ENCODE data around the gene NRXN3.

The NRXN3 gene

DNA sequence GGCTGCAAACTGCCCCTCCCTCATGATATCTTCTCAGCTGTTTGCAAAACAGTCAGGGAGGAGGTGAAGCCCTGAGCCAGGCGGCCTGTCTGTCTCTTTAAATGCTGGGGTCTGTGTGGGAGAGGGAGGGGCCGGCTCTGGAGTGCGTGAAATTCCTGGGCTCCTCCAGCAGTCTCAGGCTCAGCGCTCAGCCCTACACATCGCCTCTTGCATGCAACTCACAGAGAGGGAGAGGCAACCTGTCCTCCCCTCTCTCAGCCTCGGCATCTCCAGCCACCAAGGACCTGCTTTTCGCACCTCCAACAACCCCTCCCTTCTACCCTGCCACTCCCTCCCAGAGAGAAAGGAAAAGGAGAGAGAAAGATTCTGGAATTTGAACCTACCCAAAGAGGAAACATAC, at the start of gene NRXN3:
NRXN3 (plus strand) TSS at position 171 of the 400 bp plus-strand sequence. CDS start 72,721 bp downstream, outside the sequence.
- DNase-seq: no peak

DNA sequence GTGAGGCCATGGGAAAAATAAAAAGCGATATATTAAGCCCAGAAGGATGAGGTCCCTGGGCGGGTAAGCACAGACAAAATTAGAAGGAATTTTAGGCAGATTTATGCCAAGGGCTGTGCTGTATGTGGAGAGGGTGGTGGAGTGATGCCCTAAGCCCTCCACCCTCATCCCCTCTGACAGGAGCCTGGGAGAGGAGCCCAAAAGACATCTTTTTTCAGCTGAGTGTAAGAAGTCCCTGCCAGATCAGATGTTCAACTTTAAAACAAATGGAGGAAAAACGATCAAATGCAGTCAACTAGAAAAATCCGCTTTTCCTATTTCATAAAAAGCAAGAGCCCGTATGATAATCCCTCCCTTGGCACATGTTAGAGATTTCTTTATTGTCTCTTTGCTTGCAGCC, 47.7 kb upstream of the NRXN3 start:
- no peak for DNase-seq

DNA sequence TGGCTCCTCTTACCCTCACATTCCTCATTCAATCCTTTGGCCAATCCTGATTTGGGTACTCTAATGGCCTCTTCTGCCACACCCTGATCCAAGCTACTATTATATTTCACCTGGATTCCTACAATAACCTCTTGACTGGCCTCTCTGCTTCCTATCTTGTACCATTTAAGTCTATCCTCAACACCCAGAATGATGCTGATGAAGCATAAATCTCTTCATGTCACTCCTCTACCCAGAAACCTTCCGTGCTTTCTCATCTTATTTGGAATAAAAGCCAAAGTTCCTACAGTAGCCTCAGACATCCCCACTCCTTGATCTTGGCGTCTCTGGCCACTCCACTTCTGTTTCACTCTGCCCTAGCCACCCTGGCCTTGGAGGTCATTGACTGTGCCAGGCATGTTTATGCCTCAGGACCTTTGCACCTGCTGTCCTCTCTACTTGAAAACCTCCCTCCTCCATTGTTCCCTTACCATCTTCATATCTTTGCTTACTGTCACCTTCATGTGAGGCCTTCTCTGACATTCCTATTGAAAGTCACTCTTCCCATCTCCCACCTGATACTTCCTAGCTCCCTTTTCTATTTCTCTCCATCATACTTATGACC, 46.4 kb upstream of the NRXN3 start:
- no peak for DNase-seq

- DNase-seq: no peak
Observed at GRCh38 chr14:78127961-78128360, 42.2 kb upstream of the NRXN3 start.

DNA sequence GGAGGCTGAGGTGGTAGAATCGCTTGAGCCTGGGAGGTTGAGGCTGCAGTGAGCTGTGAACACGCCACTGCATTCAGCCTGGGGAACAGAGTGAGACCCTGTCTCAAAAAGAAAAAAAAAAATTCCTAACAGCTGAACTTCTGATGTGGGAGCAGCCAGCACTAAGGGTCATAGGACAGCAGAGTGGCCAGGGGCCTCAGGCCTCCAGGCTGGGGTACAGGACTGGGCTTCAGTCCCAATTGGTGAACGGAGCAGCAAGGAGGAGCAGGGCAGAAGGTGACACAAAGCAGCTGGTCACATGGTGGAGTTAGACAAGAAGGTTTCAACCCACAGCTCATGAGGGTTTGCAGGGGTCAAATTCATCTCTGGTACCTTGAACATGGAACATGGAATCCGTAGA, 40.8 kb upstream of the NRXN3 start:
- DNase-seq: no peak

DNA sequence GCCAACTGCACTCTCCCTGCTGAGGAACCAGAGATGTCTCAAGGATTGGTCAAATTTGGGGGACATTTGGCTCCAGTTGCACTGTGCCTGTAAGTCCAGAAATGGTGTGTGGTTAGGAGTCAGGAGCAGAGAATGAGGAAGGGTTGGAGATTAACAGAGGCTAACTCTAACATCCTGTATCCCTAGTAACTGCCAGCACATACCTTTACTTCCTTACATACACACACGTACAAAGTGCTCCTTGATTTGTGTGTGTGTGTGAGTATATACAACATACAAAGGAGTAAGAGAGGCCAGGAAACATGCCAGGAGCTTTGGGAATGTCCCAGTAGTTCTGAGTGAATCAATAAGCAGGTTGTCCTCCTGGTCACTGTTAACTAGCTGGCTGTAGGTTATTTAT, 39.8 kb upstream of the NRXN3 start:
- no peak for DNase-seq

GRCh38 chr14:78131201-78131600, 39.0 kb upstream of the NRXN3 start:
- DNase-seq: no peak

GRCh38 chr14:78131616-78132015, 38.6 kb upstream of the NRXN3 start:
- DNase-seq: no peak

DNA sequence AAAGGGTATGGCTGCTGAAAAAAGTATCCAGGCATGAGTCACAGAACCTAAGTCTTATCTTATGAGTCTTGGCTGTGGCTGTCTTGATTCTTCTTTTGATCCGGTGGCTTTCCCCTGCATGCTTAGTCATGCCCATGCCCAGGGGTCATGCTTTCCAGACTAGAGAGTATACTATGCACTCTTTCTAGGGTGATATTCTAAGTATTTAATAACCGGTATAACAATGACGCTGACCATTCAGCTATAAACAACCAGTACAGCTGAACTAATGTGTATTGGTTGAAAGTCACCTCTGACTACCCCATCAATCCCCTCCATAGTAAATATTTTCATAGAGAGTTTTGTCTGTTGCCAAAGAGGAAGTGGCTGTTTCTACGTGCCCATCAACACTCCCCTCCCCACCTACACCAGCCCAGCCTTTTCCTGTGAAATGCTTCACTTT, 34.7 kb upstream of the NRXN3 start:
- DNase-seq: no peak

DNA sequence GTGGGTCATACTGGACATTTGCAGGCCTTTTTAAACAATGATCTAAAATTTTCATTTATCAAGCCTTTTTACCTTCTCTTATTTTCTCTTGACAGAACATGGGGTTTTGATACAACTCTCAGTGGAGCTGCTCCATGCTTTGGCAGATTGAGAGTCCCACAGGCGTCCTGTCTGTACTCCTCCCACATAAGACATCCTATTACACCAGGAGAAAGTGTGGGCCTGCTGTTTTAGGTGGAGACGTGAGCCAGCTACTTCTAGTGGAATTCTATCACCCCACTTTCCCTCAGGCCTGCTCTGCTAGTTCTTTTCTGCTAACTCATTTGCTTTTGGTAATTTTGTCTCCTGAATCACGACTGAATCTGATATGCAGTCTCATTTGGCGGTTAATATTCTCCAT, 33.5 kb upstream of the NRXN3 start:
- no peak for DNase-seq

- no peak for DNase-seq
Observed at GRCh38 chr14:78141590-78141989, 28.6 kb upstream of the NRXN3 start.

- DNase-seq: no peak
Observed at GRCh38 chr14:78142998-78143397, 27.2 kb upstream of the NRXN3 start.

DNA sequence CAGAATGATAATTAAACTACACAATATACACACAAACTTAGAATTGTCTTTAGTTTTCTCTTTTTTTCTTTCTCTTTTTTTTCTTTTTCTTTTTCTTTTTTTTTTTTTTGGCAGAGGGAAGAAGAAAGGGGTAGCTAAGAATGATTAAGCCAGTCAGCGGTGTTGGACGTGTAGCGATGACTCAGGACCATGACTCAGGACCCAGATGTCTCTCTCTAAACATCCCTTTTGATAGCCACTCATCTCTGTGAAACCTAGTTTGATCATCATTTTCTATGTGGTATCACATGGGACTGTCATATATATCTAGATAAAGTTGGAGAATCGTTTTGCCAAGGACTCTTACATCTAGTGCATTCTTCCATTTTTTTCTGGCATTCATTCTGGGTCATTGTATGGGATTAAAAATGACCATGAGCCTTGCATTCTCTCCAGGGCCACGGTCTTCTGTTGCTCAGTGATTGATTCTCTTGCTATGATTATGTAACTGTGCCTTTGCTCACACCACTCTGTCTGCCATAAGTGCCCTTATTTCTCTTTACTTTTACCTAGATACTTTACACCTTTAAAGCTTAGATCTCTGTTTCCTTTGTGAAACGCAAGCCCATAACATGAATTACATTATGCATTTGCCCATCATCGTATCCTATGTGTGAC, 26.6 kb upstream of the NRXN3 start:
- no peak for DNase-seq

GRCh38 chr14:78152201-78153063, 17.7 kb upstream of the NRXN3 start:
- no peak for DNase-seq

- no peak for DNase-seq
Observed at GRCh38 chr14:78153064-78153341, 17.2 kb upstream of the NRXN3 start.

DNA sequence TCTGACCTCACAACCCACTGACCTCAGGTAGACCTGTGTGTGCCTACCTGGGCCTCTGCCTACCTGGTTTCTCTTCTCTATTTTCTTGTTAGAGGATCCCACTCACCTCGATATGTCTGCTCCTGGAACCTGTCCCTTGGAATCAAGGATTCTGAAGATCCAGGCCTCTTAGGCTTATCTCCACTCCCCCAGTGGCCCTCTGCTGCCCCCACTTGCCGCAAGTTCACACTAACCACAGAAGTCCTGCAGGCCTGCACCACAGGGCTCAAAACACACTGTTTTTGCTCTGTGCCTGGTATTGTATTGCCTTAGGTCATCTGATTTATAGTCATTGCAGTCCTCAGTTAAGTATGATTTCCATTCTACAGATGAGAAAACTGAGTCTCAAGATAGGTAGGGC, 15.3 kb upstream of the NRXN3 start:
- no peak for DNase-seq

DNA sequence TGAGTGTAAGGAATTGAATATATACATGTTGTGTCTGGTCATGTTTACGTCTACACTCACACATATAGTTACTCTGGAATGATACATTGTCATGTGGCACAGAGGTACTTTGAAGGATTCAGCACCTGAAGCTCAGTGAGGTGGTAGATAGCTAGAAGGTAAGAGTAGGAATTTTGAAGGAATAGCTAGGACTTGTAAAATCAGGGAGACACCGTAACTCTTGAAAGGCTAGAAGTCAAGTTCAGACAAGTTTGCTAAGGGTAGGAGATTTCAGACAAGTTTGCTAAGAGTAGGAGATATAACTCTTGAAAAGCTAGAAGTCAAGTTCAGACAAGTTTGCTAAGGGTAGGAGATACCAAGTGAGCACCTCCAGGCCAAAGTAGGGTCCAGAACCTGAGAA, 14.0 kb upstream of the NRXN3 start:
- DNase-seq: no peak

- DNase-seq: no peak
Observed at GRCh38 chr14:78157494-78158437, 12.4 kb upstream of the NRXN3 start.

GRCh38 chr14:78162202-78162601, 8.0 kb upstream of the NRXN3 start:
- no peak for DNase-seq

DNA sequence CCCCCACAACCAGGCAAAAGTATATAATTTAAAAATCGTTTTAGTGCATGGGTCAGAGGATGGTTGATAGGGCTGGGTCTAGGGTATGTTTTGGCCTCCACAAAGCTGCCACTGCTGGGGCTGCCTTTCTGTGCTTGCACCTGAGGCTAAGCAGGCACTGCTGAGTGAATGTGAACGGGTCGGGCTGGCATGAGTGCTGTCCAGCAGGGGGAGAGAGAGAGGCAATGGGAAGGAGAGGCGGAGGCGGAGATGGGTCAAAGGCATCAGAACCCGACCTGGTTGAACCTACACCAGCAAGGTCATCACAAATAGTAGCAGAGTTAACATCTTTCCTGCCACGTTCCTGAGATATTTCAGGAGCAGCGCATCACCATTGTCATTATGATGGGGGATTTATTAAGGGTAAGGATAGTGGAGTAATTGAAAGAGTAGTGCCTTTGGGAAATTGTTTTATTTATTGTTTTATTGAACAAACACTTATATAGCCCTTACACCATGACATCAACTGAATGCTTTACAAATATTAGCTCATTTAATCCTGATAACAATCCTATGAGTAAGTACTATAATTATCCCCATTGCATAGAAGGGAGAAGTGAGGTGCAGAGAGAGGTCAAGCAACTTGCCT, 5.8 kb upstream of the NRXN3 start:
- no peak for DNase-seq

GRCh38 chr14:78172428-78172827, 2.3 kb downstream of the NRXN3 start:
- DNase-seq: no peak

- no peak for DNase-seq
Observed at GRCh38 chr14:78173346-78174035, 3.3 kb downstream of the NRXN3 start.

Measured in activated effector memory CD4-positive, alpha-beta T cell treated with anti-CD3 and anti-CD28 coated beads, Interleukin-2, amount 50 U/mL, for 16 hours (primary cell).